HG02678 (cell line): ENCODE measurements around the gene COMP.
"Not testable (repeated sequence)": the region's sequence is repeated elsewhere in the genome, so short reads cannot be mapped to it uniquely, and the experiment has no call there.

Experiments
- ATAC-seq: cut with Tn5 transposase; IDR thresholded peaks from one replicate; pipeline ENCODE4 v1.9.1; 2021; ENCODE audit warnings: mild to moderate bottlenecking, moderate library complexity; ENCODE audit not compliant: unreplicated experiment

Gene COMP

DNA sequence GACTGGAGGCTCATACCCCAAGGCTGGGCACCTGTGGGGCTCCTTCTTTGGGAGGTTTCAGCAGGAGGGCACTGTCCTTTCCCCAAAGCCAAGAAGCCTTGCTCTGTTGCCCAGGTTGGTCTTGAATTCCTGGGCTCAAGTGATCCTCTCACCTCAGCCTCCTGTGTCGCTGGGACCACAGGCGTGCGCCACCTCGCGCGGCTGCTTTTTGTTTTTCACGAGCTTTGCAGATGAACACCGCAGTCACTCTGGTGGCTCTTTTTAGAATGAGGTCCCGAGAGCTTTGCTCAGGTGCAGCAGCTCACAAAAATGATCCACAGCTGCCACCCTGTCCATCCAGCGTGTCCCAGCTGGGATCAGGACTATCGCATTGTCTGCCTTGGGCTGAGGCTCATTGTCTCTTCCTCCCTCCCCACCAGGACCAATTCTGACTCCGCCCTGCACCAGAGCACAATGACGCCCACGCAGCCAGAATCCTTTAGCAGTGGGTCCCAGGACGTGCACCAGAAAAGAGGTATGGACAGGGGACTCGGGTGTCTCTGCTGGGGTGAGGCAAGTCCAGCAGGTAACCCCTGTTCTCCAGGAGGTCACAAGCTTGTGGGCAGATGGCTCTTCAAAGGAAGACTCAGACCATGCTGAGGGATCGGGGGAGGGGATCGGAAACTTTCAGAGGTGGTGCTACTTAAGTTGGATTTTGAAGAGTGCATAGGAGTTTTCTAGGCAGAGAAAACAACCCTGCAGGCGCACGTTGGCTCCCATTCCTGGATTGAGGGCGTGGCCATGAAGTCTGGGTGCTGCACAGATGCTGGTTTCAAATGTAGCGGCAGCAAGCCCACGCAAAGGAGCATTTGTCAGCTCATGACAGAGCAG is 41.5 kb downstream of the COMP start:
- no peak for ATAC-seq

DNA sequence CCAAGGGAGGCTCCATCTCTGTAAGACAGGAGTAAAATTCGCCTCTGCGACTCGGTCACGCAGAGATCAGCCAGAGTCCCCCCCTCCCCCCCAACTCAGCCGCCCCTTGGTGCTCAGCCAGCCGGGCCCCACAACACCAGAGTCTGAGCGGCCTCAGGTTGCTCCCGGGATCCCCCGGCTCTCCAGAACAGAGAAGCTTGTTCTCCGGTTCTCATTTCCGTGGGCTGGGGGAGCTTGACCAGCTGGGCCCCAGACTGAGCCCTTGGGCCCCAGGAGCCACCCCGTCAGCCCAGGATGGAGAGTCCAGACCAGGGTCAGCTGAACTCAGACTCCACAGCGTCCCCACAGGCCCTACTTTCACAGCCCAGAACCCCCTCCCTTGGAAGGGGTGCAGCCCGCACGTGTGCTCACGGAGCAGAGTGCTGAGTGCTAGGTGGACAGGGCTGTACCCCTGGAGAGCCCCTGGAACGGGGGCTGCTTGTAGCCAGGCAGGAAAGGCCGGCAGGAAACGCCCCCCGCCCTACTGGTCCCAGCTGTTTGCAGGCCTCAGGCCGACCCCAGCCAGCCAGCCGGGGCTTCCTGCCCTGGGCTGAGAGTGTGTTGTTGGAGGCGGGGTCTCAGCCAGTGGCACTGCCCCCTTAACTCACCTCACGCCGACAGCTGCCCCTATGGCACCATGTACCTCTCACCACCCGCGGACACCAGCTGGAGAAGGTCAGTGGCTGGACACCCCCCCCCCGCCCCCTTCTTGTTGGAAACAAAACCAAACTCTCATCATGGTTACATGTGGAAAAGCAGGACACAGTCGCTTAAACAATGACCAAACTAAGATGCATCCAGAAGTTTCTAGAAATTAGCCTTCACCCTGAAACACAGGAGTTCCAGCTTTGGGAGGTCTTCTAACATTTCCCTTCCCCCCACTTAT is 44.4 kb downstream of the COMP start:
- no peak for ATAC-seq

DNA sequence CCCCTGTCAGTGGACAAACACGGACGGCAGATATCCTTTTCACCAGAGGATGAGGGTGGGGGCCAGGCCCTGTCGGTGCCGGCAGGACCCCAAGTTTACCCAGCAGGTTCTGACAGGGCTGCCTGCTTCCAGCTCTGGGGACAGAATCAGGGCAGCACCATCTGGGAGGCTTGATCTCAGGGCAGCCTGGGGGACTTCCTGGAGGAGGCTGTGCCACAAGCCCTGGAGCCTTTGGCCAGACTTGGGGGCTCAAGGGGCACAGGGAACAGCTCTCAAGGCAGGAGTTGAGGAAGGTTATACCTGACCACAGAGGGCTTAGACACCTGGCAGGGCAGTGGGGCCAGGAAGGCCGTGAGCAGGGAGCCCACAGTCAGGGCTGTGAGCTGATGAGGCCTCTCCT is 45.2 kb downstream of the COMP start:
- no peak for ATAC-seq

DNA sequence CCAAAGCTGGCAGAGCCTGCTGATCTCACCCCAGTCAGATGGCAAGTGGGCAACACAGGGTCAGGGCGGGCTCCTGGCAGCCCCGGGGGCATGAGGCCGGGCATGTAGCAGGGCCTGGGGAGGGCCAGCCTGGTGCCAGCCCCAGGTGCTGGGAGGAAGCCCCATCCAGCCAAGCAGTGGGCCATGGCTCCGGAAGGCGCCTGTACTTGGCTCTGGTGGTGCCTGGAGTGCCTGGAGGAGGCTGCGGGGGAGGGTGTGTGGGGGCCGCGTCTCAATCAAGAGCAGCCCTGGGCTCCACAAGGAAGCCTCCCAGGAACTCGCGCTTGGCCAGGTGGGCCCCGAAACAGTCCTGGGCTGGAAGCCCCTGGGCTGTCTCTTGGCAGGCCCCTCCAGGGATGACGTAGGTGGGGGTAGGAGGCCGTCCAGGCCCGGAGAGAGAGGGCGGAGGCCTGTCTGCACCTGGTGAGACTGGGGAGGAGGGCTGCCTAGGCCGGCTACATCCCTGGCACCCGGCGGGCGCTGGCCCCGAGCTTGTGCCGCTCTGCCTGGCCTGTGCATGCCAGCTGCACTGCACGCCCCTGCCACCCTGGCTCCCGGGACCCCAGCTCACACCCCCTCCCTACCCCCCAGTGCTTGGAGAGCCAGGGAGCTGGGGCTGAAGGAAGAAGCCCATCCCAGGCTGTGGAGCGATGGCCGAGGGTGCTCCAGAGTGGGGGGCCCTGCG is 45.9 kb downstream of the COMP start:
- ATAC-seq: no peak

DNA sequence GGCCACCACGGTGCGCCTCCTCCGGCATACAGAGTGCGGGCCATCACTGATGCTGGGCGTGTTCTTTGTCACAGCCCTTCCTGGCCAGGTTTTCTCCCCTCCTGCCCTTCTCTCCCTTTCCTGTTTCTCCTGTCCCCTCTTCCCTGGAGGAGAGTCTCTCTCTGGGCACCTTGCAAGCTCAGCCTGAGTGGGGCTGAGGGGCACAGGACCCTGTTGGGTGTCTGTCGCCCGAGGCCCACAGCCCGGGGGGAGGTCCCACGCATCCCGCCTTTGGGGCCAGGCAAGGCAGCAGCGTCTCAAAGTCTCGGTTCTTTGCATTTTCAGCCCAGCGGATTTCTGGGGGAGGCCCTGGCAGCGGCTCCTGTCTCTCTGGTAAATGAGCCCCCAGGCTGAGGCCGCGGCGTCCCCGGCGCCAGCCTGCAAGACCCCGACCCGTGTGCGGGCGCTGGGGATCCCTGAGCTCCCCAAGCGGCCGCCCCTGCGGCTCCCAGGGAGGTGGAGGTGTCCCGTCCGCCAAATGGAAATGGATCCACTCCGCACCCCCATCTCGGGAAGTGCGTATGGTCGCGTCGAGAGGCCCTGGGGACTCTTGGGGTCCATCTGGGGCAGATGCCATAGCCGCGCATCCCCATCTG is 47.2 kb downstream of the COMP start:
- ATAC-seq: no peak

DNA sequence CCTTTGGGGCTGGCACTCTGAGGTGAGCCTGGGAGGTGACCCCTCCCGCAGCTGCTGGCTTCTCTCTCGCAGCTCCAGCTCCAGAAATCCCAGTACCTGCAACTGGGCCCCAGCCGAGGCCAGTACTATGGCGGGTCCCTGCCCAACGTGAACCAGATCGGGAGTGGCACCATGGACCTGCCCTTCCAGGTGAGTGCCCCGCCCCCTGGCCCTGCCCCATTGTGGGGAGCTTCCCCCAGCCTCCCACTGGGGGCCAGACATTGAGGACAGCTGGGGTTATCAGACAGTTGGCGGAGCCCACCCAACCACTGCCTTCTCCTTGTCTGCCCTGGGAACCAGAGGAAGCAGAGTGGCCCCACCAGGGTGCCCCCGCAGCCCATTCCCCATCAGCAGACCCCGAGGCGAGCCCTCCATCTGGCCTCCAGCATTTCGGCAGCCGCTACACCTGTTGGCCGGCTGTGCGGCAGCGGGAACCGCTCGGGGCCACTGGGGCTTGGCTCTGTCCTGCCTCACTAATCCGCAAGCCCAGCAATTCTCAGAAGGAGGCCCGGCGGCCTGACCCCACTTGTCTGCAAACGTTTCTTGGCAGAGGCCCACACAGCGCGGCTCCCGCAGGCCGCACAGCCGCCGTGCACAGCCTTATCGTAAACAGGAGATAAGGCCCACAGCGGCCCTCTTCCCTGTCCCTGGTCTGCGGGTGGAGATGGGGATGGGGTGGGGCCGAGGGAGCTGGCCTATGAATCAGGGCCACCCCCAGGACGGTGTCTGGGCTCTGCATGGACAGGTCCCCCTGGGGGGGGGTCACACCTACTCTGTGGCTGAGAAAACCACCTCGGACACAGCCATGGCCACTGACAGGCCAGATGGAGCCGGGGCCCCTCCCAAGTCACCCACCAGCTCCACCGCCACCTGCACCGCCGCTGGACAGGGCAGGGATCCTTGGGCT is 48.0 kb downstream of the COMP start:
- no peak for ATAC-seq

DNA sequence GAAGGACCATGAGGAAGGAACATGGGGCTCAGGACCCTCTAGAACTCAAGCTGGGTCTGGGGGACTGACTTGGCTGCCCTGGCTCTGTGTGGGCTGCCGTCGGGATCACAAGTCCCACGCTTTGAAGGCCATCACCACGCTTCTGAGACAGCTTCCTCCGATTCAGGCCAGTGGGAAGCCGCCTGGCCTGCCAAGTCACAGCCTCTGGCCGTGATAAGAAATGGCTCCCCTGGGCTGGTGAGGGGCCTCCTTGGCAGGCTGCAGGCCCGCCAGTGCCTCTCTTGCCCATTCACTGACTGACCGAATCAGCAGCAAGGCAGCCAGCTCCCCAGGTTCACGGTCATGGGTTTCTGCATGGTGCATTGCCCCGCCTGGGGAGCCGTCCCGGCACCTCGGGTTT is 48.8 kb downstream of the COMP start:
- ATAC-seq: no peak

DNA sequence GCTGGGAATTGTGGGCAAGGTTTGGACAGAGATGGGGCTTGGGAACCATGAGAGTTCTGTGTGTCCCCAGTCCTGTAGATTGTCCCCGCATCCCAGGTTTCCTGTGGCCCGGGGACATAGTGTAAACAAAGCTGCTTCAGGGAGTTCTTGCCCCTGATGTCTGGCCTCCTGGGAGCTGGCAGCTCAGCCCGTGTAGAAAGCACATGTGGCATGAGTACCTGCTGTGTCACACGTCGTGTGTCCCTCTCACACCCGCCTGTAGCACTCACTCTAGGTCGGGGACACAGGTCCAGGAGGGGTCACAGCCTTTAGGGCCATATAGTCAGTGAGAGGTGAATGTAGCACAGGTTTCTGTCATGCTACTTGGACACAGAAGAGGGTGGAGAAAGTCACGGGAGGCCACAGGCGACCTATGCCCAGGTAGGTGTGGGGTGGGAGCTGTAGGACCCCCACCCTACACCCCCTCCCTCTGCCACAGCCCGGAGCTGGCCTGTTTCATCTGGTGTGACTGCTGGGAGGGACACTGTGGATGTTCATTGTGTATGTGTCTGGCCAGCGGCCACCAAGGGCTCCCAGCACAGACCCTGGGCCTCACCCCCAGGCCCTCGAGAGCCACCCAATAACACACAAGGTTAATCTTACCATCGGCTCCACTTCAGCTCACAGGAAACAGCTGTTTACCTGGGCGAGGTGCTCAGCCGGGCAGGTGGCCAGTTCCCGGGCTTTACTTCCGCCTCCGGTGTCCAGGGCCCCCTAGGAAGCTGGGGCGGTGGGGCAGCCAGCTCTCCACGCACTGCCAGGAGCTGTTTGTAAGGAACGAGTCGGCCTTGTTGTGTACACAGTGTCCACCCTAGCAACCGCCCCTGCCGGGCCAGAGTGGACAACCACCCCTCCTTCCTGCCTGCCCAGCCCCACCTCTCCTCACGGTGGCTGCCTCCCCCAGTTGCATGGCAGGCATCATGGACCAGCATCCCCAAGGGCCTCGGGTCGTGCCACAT is 49.7 kb downstream of the COMP start:
- no peak for ATAC-seq

DNA sequence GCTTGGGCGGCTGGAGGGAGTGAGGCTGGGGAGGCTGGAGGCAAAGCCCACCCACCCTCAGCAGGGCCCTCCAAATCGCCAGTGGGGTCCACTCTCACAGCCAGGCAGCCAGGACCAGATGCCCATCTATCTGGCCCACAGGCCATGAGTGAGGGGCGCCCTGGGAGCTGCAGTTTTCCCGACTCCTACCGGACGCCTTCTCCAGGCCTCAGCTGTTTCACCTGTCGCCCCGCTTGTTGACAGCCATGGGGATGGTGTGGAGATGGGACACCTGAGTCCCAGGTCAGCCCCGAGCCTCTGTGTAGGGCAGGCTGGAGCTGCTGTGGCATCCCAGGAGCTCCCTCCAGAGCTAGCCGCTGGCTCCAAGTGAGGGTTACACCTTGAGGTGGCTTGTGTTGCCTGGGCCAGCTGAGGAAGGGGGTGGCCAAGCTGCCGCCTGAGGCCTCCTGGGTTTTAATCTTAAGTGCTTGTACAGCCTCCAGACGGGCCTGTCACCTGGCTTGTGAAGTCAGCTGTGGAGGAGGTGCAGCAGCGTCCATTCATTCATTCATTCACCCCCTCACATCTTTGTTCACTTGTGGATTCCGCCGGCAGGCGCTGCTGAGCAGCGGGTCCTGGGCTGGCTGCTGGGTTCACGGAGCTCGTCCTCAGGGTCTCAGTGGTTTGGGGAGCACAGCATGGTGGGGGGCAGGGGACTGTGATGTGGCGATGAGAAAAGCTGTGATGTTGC is 52.0 kb downstream of the COMP start:
- no peak for ATAC-seq

DNA sequence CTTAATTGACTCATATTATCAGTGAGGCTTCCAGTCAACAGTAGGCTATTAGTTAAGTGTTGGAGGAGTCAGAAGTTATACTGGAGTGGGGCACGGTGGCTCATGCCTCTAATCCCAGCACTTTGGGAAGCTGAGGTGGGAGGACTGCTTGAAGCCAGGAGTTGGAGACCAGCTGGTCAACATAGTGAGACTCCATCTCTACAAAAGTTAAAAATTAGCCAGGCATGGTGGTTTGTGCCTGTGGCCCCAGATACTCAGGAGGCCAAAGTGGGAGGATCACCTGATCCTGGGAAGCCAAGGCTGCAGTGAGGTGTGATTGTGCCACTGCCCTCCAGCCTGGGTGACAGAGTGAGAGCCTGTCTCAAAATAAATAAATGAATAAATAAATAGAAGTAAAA is 53.2 kb downstream of the COMP start:
- no peak for ATAC-seq

DNA sequence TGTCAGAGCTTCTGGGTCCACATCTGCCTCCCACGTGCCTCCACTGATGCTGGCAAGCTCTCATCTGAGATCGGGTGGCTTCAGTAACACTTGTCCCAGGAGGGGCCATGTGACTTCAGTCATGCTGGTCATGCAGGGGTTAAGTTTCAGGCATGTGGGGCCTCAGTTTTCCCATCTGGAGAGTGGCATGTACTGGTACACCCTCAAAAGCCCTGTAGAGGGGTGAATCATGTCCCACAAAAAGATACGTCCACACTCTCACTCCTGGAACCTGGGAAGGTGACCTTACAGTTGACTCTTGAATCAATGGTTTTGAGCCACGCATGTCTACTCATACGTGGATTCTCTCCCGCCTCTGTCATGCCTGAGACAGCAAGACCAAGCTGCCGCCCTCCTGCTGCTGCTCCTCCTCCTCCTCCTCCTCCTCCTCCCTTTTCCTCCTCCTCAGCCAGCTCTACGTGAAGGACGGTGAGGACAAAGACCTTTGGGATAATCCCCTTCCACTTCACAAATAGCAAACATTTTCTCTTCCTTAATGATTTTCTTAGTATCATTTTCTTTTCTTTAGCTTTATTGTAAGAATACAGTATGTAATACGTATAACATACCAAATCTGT is 53.7 kb downstream of the COMP start:
- no peak for ATAC-seq

DNA sequence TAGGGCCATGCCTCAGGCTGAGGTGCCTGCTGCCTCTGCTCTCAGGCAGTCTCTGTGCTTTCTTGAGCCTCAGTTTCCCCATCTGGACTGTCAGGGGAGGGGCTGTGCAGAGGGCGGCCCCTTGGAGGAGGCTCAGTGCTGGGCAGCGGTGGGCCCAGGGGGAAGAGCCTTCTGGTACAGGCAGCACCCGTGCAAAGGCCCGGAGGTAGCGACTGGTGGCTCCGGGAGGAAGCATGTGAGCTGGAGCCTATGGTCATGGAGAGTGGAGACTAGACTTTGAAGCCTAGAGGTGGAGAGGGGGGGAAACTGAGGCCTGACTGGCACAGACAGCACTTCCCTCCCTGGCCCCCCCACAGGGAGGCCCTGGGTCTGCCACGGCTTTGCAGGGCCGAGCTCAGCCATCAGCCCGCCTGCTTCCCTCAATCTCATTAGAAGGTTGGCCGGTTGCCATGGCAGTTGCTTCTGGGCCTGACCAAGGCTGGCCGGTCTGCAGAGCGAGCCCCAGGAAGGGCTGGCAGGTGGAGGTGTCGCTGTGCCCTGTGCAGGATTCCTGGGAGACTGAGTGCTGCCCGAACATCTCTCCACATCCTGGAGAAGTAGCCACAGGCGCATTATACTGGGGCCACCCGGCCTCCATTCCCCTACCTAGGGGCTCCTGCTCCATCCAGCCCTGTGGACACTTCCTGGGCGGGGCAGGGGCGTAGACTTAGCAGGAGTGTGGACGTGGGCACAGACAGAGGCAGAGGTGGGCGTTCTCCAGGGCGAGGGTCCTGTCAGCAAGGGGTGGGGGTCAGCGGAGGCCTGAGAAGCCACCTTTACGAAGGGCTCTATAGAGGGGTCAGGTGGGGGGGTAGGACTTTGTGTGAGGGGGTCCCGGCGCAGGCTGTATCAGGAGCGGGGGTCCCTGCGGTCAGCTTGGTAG is 54.4 kb downstream of the COMP start:
- no peak for ATAC-seq

DNA sequence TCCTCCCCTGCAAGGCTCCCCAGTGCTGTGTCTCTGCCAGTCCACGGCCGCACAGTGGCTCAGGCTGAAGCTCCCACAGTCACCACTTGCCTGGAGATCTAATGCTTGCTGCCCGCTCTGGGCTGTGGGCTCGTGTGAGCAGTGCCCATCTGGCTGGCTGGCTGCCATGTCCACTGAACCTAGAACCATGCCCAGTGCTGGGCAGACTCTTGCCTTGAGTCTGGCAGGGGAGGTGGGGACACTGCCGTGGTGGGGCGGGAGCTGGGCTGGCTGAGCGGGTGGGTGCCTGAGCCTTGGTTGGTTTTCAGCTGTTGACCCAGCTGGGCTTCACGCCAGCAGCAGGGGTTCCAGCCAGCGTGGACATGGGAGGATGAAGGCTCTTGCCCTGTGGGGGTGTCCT is 55.4 kb downstream of the COMP start:
- ATAC-seq: no peak

DNA sequence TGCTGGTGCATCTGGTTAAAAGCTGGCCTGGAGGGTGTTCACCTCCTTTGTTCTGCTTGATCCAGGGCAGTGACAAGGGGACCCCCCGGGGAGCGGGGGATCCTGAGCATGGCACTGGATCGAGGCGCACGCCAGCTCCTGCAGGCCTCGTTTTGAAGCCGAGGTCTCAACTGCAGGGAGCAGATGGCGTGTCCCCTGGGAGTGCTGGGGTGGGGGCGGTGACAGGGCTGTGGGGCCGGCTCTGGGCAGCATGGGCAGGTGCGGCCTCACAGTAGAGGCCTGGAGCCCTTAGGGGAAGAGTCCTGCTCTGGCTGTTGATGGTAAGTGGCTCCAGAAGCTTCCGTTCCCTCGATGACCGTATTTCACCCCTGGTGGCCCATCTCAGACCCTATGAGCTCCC is 55.8 kb downstream of the COMP start:
- no peak for ATAC-seq

DNA sequence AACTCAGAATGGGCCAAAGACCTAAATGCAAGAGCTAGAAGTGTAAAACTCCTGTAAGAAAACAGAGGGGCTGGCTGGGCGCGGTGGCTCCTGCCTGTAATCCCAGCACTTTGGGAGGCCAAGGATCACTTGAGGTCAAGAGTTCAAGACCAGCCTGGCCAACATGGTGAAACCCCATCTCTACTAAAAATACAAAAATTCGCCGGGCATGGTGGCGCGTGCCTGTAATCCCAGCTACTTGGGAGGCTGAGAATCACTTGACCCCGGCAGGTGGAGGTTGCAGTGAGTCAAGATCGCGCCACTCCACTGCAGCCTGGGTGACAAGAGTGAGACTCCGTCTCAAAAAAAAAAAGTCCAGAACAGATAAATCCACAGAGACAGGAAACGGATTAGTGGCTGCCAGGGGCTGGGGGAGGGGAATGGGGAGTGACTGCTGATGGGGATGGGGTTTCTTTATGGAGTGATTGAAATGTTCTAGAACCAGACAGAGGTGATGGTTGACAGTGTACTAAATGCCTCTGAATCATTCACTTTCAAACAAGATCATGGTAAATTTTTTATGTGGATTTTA is 57.3 kb downstream of the COMP start:
- ATAC-seq: not testable (repeated sequence)

DNA sequence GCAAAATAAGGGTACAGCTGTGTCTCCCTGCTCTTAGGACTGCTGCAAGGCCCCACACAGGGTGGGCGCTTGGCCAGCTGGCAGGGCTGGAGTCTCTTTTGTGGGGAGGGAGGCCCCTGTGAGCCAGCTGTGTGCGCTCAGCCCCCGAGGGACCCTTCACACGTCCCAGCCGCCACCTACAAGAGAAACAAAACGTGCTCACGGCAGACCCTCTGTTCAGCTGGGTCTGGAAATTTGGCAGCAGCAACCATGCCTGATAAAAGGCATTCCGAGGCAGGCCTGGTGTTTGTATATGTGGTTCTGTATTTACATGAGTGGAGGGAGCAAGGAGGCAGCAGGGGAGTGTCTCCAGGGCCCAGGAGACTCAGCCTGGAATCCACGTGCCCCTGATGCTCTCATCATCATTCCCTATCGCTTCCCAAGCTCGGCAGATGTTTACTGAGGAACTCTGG is 57.9 kb downstream of the COMP start:
- ATAC-seq: no peak
